HG02759 (cell line): ENCODE measurements around the gene PDHX.
"Not testable (repeated sequence)": the region's sequence is repeated elsewhere in the genome, so short reads cannot be mapped to it uniquely, and the experiment has no call there.

ENCODE experiments used
- ATAC-seq: cut with Tn5 transposase; IDR thresholded peaks from one replicate; pipeline ENCODE4 v1.9.1; 2021; ENCODE audit warnings: mild to moderate bottlenecking, moderate library complexity; ENCODE audit not compliant: unreplicated experiment

PDHX gene

DNA sequence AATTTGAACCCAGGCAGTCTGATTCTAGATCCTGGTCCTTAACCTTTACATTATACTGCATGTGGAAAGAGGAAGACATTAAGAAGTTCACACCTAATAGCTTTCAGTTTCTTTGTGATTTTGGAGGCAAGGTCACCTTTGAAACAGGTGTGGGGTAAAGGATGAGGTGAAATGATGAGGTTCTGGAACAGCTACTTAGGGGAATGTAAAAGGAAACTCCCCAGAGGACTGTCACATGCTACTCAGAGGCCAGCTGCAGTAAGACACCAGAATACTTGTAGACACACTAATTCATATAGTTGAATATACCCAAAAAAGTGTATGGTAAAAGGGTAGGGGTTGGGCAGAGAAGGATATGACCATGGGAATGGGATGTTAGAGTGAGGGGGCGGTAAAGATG is 5.6 kb upstream of the PDHX start:
- ATAC-seq, result peak; percentile 59

DNA sequence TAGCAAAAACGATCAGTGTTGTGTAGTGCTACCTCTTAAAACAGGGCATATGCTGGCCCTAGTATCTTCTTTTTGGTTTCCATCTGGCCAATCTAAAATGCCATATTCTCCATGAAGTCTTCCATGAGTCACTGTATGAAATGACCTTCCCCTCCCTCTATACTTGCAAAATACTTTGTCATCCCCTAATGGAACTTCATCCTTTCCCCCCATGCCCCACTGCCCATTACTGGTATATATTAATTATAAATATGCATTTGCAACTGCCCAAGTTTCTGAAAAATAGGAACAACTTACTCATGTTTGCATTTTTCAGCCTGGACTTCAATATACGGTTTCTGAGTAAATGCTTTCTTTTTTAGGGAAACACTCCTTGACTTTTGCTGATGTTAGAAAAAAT is 4.7 kb upstream of the PDHX start:
- ATAC-seq, result no peak

DNA sequence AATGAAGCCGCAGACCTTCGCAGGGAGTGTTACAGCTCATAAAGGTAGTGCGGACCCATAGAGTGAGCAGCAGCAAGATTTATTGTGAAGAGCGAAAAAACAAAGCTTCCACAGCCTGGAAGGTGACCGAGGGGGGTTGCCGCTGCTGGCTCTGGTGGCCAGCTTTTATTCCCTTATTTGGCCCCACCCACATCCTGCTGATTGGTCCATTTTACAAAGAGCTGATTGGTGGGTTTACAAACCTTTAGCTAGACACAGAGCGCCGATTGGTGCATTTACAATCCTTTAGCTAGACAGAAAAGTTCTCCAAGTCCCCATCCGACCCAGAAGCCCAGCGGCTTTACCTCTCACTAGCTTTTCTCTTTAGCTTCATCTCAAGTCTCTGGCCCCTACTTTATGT is 2.9 kb upstream of the PDHX start:
- ATAC-seq, result not testable (repeated sequence)

DNA sequence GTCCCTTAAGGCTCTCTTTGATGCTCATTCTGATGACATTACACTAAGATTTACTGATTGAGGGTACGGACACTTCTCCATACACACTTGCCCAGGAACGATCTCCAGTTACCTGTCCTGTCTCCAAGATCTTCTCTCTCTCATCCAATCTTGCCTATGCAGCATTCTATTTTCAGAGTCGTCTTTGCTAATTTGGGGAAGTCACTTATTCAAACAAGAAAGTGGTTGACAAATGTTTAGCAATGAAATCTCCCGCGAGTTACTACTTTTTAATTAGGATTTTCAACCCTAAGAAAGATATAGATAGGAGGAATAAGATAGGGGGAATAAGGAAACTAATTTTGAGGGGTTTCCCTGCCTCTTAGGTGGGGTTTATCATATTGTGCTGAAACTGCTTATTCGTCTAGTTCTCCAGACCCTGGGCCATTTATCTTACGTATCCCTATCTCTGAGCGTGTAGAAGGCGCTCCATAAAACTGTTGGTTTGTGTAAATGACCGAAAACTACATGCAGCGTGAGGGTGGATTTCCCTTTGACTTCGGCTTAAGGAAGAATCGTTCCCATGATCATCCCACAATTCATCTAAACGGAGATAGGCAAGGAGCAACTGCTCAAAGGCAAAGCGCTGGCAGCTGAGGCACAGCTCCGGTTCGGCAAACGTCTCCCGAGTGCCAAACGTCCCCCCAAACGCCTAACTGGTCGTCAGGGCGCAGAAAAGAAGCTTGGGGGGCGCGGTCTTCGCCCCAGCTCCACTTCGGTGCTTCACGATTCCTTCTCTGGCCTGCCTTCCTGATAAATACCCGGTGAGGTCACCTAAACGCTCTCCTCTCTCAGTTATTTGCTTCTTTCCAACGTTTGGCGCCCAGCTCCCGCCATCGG is 1.0 kb upstream of the PDHX start:
- ATAC-seq, result peak; percentile 2

DNA sequence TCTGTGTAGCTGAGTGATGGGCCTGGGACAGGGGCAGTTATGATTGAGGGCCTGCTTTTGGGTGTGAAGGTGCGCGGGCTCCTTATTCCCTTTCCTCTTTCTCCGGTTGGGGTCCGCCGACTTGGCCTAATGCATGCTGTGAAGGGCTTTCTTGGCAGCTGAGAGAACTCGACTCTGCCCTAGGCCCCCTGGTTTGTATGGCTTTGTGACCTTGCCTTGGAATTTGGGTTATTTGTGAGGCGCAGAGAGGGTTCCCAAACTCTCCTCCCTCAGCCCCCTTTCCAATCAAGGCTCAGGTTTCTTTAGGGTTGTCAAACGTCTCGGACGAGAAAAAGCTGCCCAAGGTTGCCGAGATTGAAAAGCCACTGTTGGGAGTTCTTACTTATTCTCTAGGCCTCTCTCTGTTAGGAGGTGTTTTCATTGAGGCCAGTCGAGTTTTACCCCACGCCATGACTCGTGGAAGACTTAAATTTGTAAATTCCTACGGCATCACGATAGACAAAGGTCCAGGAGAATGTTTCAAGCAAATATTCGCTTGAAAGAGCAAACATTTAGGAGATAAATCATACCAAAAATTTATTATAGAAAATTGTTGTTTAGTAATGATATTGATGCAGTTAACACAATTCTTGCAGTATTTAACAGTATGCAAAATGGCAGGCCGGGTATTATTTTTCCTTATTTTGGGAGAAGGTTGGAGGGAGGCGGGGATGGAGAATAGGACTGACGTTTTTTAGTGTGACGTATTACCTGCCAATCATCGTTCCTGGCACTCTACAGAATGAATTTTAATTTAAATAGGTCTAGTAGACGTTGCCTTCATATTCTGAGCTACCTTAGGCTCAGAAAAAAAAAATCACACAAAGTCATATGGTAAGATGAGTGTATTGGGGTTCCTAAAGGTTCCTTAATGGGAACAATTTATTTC is 689 bp downstream of the PDHX start:
- no peak for ATAC-seq

DNA sequence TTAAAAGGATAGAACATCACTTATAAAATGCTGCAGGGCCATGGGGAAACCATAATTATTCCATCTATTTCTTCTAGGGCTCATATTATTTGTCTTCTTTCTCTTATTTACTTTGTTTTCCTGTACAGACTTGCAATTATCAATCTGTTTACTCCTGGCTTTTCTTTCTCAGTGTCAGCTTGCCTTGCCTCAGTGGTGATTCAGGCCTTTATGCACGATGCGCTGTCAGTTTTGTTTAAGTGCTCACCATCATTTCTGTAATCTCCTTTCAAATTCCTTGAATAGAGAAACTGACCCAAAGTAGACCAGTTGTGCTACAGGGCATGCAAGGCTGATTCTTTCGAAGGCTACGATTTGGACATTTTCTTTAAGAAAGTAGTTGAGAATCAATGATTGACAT is 4.7 kb downstream of the PDHX start:
- ATAC-seq, result no peak

DNA sequence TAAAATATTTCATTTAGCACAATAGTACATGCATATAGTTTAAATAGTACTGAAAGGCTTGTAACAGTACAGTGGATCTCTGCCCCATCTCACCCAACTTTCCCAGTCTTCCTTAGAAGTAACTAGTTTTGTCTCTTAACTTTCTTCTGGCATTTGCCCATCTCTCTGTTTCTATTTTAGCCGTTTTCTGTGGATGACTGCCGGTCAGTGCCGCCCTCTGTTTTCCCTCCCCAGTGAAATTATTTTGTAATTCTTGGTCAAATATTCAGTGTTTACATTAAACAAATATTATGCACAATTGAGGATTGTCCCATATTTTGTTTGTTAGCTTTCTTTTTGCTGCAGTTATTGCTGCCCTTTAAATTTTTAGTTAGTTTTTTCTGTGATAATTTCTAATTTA is 8.3 kb downstream of the PDHX start:
- ATAC-seq, result no peak

DNA sequence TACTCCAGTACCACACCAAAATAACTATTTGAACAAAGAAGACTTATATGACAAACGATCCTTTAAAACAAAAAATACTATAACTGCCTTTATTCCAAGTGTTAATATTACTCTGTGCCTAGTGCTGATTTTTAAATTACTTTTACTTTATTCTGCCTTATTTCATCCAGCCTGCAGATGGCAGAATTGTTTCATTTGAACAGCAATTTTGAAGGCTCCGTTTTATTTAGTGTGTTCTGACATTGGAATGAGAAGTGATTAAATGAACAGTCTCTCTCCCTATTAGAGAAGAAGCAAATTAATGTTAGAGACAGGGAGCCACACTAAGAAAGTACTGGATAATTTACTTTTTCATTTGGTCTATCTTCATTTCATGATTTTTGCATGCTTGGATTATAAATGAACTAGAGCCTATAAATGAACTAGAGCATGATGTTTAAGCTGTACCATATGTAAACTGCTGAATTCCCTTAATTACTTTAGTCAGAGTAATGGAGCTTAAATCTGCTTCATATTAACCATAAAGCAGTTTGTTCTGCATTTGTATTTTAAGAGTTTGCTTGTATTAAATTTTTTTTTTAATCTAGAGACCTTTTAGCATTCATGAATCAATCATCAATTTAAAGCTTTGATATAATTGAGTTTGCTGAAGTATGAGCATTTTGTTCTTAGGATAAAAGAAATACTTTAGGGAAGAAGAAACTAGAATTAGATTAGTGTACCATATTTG is 9.8 kb downstream of the PDHX start:
- peak; percentile 40 for ATAC-seq

DNA sequence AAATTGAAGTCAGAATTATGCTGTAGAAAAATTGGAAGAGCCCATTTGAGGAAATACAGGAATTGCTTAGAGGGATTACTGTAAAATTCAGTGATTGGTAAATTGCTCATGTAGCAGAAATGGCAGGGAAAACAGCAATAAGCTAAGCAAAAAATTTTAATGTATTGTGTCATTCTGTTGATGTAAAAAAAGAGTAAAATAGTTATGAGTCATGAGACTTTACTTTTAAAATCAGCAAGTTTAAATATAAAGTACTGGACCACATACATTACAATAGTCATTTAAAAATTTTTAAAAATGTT is 10.4 kb downstream of the PDHX start:
- ATAC-seq, result no peak

DNA sequence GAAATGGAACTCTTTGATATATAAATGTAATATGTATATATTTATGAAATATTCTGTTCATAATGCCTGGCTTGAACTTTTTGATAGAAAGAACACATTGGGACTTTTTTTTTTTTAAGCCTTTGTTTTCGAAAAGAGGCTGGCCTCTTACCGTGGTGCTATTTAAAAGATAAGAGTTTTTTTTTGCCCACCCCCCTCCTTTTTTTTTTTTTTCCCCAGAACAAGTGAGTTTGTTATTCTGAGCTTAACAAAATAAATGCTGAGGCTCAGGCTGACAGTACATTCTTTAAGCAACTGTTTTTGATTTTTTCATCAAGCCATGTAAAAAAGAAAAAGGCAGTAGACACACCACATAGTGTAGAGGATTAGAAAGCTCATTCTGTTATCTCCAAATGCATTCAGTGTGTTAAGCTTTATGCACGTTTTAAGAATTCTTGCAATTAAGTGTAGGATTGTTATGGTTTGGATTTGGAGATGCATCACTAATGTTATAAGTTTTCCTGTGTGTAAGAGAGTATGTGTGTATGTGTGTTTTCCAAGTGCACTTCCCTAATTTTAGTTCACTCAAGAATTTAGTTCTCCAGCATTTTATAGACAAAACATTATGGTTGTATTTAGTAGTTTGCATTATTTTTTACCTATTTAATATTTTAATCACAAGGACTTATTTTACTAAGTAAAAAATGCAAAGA is 12.0 kb downstream of the PDHX start:
- ATAC-seq, result no peak

DNA sequence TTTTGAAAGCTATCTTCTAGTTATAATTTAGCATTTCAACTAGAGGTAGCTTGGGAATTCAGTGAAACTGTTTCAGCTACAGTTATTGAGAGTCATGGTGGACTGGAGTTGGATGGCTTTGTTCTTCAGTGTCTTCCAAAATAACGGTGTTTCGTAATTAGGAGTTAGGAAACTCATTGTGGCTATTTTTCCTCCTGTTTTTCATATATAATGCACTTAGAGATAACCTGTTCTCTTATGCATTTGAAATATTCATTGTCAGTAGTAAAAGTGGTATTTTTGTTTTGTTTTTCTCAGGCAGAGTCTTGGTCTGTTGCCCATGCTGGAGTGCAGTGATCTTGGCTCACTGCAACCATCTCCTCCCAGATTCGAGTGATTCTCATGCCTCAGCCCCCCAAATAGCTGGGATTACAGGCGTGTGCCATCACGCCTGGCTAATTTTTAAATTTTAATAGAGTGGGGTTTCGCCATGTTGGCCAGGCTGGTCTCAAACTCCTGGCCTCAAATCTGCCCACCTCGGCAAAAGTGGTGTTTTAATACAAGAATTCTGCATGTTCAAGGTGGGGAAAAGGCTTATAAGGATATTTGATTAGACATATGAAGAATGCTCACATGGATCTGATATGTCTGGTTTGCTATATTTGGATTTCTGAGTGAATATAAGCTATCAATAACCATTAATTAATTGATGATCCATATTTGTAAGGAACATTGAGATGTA is 12.7 kb downstream of the PDHX start:
- ATAC-seq, result no peak

DNA sequence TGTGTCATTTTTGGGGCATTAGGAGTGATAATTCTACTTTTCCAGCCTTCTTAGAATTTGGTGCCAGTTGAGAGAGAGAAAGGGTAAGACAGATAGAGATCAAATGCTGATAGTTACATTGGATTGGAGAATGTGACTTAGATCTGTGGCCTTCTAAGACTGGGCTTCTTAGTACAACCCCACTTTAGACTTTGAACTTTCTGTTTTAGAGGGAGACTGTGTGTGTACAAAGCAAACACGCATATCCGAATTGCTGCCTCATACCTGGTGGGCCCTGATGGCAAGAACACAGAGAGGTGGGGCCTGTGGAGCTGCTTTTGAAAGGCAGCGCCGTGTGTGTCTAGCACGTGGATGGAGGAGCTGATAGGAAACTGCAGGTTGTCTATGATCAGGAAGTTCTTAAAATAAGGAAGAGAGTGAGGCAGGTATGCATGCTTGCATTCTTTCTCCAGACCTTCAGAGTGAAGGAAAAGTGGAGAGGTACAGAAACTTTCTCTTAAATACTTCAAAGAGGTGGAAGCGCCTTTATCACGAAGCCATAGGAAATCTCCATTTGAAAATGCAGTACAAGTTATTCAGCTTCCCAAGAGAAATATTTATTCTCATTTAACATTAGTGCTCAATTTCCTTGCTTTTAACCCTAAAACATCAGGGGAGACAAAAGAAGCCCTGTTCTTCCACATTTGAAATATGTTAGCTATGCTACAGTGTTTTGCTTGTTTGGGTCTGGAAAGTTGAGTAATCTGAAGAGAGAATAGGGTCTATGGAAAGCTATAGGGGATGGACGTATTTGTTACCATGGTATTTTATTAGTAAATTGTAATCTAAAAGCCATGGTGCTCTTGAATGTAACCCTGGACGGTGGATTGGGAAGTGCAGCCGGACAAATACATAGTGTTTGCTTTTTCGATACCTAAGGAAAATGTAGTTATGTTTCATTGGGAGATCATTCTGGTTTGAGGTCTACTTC is 13.7 kb downstream of the PDHX start:
- no peak for ATAC-seq

DNA sequence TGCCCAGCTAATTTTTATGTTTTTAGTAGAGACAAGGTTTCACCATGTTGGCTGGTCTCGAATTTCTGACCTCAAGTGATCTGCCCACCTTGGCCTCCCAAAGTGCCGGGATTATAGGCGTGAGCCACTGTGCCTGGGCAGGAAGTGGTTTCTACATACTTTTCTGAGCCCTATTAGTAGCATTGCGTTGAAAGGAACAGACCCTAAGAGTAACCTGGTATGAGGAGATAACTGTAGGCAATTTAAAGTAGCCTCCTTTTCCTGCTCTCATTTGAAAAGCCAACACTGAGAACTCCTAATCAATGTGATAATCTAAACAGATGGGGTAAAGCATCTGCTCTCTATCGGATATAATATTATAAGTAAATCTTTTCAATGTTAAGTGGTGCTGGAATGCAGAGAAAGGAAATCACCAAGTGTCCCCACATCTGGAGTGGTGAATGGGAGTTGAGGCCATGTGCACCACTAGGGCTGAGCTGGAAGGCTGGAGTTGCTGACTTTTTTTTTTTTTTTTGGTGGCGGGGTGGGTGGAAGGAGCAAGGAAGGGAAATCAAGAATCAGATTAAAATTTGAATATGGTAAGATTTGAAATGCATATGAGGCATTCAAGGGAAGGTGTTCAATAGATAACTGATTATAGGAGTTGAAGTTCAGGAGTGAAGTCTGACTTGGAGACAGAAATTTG is 20.7 kb downstream of the PDHX start:
- no peak for ATAC-seq

DNA sequence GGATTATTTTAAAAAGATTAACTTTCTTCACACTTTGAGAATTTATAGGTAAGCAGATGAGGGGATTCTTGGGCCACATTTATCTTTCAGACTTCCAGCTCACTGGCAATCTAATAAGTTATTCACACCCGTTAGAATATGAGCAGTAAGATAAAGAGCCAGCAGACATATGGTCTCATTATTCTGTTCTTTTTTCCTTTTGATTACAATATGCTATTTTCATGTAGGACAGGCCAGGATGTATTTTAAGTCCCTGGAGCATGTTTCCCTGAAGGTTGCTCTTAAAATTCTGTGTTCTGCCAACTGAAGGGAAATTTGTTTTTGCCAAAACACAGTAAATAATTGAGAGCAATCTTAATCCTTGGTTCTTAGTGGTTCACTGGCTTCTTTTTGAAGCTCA is 22.2 kb downstream of the PDHX start:
- ATAC-seq, result no peak

DNA sequence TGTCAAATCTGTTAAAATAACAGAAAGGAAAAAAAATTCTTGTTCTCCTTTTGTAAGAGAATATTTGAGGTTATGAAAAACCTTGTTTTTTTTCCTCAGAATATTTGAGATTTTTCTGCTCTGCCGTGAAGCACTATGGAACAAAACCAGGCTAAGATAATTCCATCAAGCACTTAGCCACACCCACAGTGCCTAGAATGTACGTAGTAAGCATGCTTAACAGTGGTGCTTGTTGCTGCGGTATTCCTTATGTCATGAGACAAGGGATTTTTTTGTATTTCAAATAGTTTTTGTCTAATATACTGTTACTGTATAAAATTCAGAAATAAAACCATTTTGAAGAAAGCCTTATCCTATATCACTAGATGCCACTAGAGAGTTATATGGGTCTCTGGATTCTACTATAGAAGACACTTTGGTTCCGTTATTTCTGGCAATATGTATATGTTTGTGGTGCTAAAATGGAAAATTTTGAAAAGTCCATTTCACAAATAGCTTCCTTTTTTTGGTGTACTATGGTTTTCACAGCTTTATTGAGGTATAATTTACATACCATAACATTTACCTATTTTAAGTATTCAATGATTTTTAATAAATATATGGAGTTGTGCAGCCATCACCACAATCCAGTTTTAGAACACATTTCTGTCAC is 23.7 kb downstream of the PDHX start:
- ATAC-seq, result no peak

DNA sequence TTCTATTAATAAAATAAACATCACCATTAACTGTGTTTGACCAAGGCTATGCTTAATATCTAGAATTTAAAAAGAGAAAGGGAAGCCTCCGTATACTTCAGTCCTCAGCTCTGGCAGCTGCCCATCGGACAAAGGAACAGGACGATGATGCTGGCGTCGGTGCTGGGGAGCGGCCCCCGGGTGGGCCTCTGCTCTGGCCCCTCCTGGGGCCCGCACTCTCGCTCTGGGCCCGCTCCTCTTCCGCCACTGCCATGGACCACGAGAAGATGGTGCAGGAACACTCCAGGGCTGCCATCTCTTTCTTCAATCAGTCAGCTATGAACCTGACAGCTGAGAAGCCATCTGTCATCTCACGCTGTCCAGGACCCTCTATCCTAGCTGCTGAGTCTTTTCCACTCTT is 25.3 kb downstream of the PDHX start:
- no peak for ATAC-seq

DNA sequence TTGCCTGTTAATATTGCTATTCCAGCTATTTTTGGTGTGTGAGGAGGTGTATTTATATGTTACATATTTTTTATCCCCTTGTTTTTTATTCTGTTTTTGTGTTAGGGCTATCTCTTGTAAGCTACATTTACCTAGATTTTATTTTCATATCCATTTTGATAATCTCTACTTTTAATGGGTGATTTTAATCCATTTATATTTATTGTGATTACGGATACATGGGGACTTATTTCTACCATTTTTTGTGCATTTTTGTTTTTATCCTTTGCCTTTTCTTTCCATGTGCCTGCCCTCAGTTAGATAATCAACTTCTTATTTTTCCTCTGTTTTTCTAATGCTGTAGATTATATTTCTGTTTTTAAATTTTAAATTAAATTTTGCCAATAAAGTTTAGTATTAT is 28.3 kb downstream of the PDHX start:
- no peak for ATAC-seq

DNA sequence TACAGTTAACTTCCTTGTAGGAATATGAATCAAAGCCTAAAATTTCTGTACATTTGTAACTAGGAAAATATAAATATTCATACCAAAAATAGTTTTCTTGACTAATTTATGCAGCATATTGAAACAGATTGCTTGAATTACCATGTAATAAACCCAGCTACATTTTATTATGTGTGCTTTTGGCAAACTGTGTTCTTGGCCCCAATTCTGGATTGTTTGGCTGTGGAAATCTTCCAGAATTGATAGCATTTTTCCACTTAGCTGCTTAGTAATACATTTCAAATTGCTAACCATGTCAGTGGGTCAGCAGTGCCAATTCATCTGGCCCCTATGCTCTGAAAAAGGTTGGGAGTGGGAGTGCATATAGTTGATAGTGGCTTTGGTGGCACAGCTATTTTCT is 32.3 kb downstream of the PDHX start:
- ATAC-seq, result no peak
